Spinal cord (tissue), 10 donors: ENCODE results near the gene SCN4A. TPM values are rescaled to one million over a fixed set of nuclear protein-coding genes. Genes with fewer than 3 reads are reported as not detected.
A peak's percentile ranks its signal among the peaks of the same experiment; 100 is the strongest.
"Not testable (repeated sequence)": the region's sequence is repeated elsewhere in the genome, so short reads cannot be mapped to it uniquely, and the experiment has no call there.

Experiments used
- DNase-seq, 6 donors: peaks; one replicate each; pipeline versions ENCODE4 v3.0.0 to v3.0.0-alpha.2; 2013 to 2015; ENCODE audit warnings: low spot score in 6 of 6, low read depth in 4 of 6
- H3K27ac ChIP-seq: one replicate; pipeline ENCODE4 v1.5.1; 2013; ENCODE audit warnings: low read depth, low read length, control low read depth
- H3K27me3 ChIP-seq: one replicate; pipeline ENCODE4 v1.6.1; 2013; ENCODE audit warnings: low read length; ENCODE audit not compliant: control insufficient read depth, insufficient read depth
- H3K36me3 ChIP-seq: one replicate; pipeline ENCODE4 v1.6.1; 2013; ENCODE audit warnings: low read length; ENCODE audit not compliant: control insufficient read depth, insufficient read depth
- H3K4me1 ChIP-seq: one replicate; pipeline ENCODE4 v1.6.1; 2013; ENCODE audit warnings: low read length; ENCODE audit not compliant: control insufficient read depth, insufficient read depth
- H3K4me3 ChIP-seq: one replicate; pipeline ENCODE4 v1.5.1; 2013; ENCODE audit warnings: low read depth, low read length, control low read depth
- H3K9me3 ChIP-seq: one replicate; pipeline ENCODE4 v1.6.1; 2013; ENCODE audit warnings: low read length; ENCODE audit not compliant: control insufficient read depth, insufficient read depth
- WGBS: methylation state at CpG from one replicate; pipeline ENCODE4 v1.1.5; 2013; ENCODE audit warnings: missing lambda C conversion rate; ENCODE audit not compliant: insufficient coverage; 5-methylcytosine and 5-hydroxymethylcytosine counted together
- polyA plus RNA-seq, 2 donors: library from polyadenylated mRNA; unstranded; fragments of 120-200 nt; gene quantifications; one replicate each; pipeline ENCODE4 v1.2.1, GENCODE V29; 2013; ENCODE audit not compliant: insufficient read length in 2 of 2
- total RNA-seq, 2 donors: library from RNA; depleted of rRNA in 1 of 2; stranded (reverse); fragments of 120-200 nt in 1 of 2; fragments of >200 nt in 1 of 2; gene quantifications; one replicate each; pipeline versions ENCODE4 v1.2.3 to v1.2.4, GENCODE V29; 2013 to 2014
- donor health status: healthy.

The SCN4A gene
- total and polyA plus RNA-seq, 4 donors: 0.14 to 0.28 (median 0.18) TPM

GRCh38 chr17:63986821-63987220 is 14.1 kb upstream of the SCN4A start:
- Histone ChIP-seq H3K4me3 (no peak overlapping the region), H3K4me1 (peaks cover 36% of the 10 kb centered on the region), H3K27ac (no peak overlapping the region), H3K36me3 (no peaks in the 10 kb centered on the region), H3K9me3 (peaks cover under 1% of the 10 kb centered on the region), H3K27me3 (peaks cover 12% of the 10 kb centered on the region)
- no CpG with 5 or more reads among the region's 3 CpGs for WGBS
- no peak for DNase-seq

GRCh38 chr17:63985387-63986140 is 12.8 kb upstream of the SCN4A start:
- Histone ChIP-seq H3K9me3 (peaks cover 3% of the 10 kb centered on the region), H3K27me3 (peaks cover 6% of the 10 kb centered on the region), H3K27ac (no peak overlapping the region), H3K4me1 (peaks cover 36% of the 10 kb centered on the region), H3K36me3 (no peaks in the 10 kb centered on the region), H3K4me3 (no peak overlapping the region)
- DNase-seq: no peak
- 80% methylated on average over 13 of the region's 13 CpGs for WGBS

- Histone ChIP-seq H3K27ac (peak overlapping the region; percentile 27), H3K4me1 (peaks cover 41% of the 10 kb centered on the region)
- DNase-seq: no peak
Observed at GRCh38 chr17:63984651-63985386, 12.1 kb upstream of the SCN4A start.

GRCh38 chr17:63984236-63984635 is 11.5 kb upstream of the SCN4A start:
- Histone ChIP-seq H3K4me1 (peaks cover 39% of the 10 kb centered on the region), H3K4me3 (no peak overlapping the region), H3K36me3 (no peaks in the 10 kb centered on the region), H3K27ac (peak overlapping the region; percentile 27), H3K27me3 (peaks cover 4% of the 10 kb centered on the region), H3K9me3 (peaks cover 3% of the 10 kb centered on the region)
- DNase-seq: no peak
- 92% methylated on average over 4 of the region's 5 CpGs for WGBS

More at GRCh38 chr17:63984651-63985386, 12.1 kb upstream of the SCN4A start:
- Histone ChIP-seq H3K36me3 (no peaks in the 10 kb centered on the region), H3K9me3 (peaks cover 3% of the 10 kb centered on the region), H3K4me3 (no peak overlapping the region), H3K27me3 (peaks cover 5% of the 10 kb centered on the region)
- WGBS: 80% methylated on average over 10 of the region's 16 CpGs

- H3K4me3 ChIP-seq: no peak overlapping the region
- H3K9me3 ChIP-seq: peaks cover 3% of the 10 kb centered on the region
- DNase-seq: peak in 1 of 6 donors; percentile 32
- H3K36me3 ChIP-seq: no peaks in the 10 kb centered on the region
- 37% methylated on average over 7 of the region's 7 CpGs for WGBS
- H3K27me3 ChIP-seq: peaks cover 2% of the 10 kb centered on the region
- peaks cover 29% of the 10 kb centered on the region for H3K4me1 ChIP-seq
- no peak overlapping the region for H3K27ac ChIP-seq
Observed at GRCh38 chr17:63983320-63983719, 10.6 kb upstream of the SCN4A start.

GRCh38 chr17:63982641-63983040 is 9.9 kb upstream of the SCN4A start:
- not testable (repeated sequence) for DNase-seq, H3K27ac ChIP-seq, H3K4me3 ChIP-seq, H3K9me3 ChIP-seq, H3K36me3 ChIP-seq, H3K27me3 ChIP-seq
- peaks cover 24% of the 10 kb centered on the region for H3K4me1 ChIP-seq
- 90% methylated on average over 2 of the region's 2 CpGs for WGBS

GRCh38 chr17:63978272-63979200 is 5.8 kb upstream of the SCN4A start:
- Histone ChIP-seq H3K4me1 (peaks cover 14% of the 10 kb centered on the region), H3K36me3 (no peaks in the 10 kb centered on the region), H3K27ac (no peak overlapping the region), H3K27me3 (peaks cover 2% of the 10 kb centered on the region), H3K9me3 (peaks cover 3% of the 10 kb centered on the region), H3K4me3 (no peak overlapping the region)
- 66% methylated on average over 11 of the region's 13 CpGs for WGBS
- DNase-seq: no peak

GRCh38 chr17:63976702-63977101 is 4.0 kb upstream of the SCN4A start:
- no peak overlapping the region for H3K27ac ChIP-seq
- WGBS: 71% methylated on average over 3 of the region's 3 CpGs
- H3K9me3 ChIP-seq: peaks cover under 1% of the 10 kb centered on the region
- peaks cover 2% of the 10 kb centered on the region for H3K27me3 ChIP-seq
- H3K4me3 ChIP-seq: no peak overlapping the region
- no peak for DNase-seq
- H3K36me3 ChIP-seq: no peaks in the 10 kb centered on the region
- peaks cover 7% of the 10 kb centered on the region for H3K4me1 ChIP-seq

- Histone ChIP-seq H3K36me3 (no peaks in the 10 kb centered on the region), H3K9me3 (no peaks in the 10 kb centered on the region), H3K27ac (no peak overlapping the region), H3K27me3 (peaks cover 2% of the 10 kb centered on the region), H3K4me3 (no peak overlapping the region), H3K4me1 (peaks cover 7% of the 10 kb centered on the region)
- WGBS: 86% methylated on average over 2 of the region's 2 CpGs
- no peak for DNase-seq
Observed at GRCh38 chr17:63975541-63976092, 2.9 kb upstream of the SCN4A start.
